ENCODE results near the gene RPS10.
"Not testable (repeated sequence)": the region's sequence is repeated elsewhere in the genome, so short reads cannot be mapped to it uniquely, and the experiment has no call there.

RPS10 gene

DNA sequence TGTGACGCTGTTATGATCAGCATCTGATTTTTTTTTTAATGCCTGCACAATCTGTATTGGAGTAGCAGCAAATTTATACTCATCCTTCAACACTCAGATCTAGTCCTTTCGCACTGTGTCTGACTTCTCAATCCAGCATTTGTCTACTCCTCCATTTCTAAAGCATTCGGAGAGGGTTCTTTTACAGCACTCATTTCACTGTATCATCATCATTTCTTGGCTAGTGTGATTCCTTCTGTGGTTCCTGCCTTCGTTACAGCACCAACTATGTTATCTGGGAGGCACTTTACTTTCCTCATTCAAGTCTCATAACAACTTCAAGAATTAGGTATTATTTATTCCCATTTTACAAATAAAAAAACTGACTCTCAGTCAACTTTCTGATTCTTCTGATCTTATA is 51.4 kb downstream of the RPS10 start:
- no peaks in the 10 kb centered on the region for H3K27me3 ChIP-seq (ENCODE audit: control insufficient read depth, insufficient read depth, low read length)
- H3K4me1 ChIP-seq (ENCODE audit: control insufficient read depth, insufficient read depth, low read length): no peaks in the 10 kb centered on the region

DNA sequence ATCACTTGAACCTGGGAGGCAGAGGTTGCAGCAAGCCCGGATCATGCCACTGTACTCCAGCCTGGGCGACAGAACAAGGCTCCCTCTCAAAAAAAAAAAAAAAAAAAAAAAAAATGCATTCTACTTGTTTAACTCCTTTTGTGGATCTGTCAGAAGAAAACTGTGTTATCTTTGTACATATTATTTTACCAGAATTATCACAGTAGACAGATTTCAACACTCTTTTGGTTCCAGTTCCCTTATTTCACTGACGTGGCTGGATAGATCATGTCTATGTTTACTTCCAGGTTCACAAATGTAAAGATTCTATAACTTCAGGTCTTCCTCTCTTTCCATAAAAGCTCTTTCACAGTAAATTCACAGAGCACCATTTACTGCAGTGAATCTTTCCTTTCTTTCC is 51.8 kb downstream of the RPS10 start:
- Histone ChIP-seq H3K9me3 (ENCODE audit: control insufficient read depth, low read length) (no peaks in the 10 kb centered on the region), H3K27me3 (ENCODE audit: control insufficient read depth, insufficient read depth, low read length) (no peaks in the 10 kb centered on the region), H3K4me3 (ENCODE audit: low read length) (no peak overlapping the region), H3K9ac (ENCODE audit: low read length) (no peak overlapping the region), H3K36me3 (ENCODE audit: control insufficient read depth, insufficient read depth, low read length) (no peaks in the 10 kb centered on the region), H3K4me1 (ENCODE audit: control insufficient read depth, insufficient read depth, low read length) (no peaks in the 10 kb centered on the region)

More for the DNA sequence above, 51.4 kb downstream of the RPS10 start:
- no peak overlapping the region for H3K9ac ChIP-seq (ENCODE audit: low read length)
- no peaks in the 10 kb centered on the region for H3K9me3 ChIP-seq (ENCODE audit: control insufficient read depth, low read length)
- no peaks in the 10 kb centered on the region for H3K36me3 ChIP-seq (ENCODE audit: control insufficient read depth, insufficient read depth, low read length)
- no peak overlapping the region for H3K4me3 ChIP-seq (ENCODE audit: low read length)

DNA sequence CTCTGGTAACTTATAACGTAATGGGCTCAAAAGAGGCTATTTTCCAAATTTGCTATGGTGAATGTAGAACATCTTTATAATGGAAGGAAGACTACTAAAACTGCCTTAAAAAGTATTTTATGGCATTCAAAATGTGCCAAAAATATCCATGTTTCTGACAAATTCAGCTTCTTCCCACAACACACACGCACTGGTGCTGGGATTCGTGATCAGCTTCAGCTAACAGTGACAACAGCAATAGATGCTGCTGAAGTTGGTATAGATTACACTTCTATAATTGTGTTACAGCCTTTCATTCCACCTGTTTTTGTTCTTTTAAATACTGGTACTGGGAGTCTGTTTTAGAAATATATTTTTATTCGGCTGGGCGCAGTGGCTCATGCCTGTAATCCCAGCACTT is 52.4 kb downstream of the RPS10 start:
- Histone ChIP-seq H3K9ac (ENCODE audit: low read length) (no peak overlapping the region), H3K4me1 (ENCODE audit: control insufficient read depth, insufficient read depth, low read length) (no peaks in the 10 kb centered on the region), H3K4me3 (ENCODE audit: low read length) (no peak overlapping the region), H3K9me3 (ENCODE audit: control insufficient read depth, low read length) (no peaks in the 10 kb centered on the region), H3K36me3 (ENCODE audit: control insufficient read depth, insufficient read depth, low read length) (no peaks in the 10 kb centered on the region), H3K27me3 (ENCODE audit: control insufficient read depth, insufficient read depth, low read length) (no peaks in the 10 kb centered on the region)

DNA sequence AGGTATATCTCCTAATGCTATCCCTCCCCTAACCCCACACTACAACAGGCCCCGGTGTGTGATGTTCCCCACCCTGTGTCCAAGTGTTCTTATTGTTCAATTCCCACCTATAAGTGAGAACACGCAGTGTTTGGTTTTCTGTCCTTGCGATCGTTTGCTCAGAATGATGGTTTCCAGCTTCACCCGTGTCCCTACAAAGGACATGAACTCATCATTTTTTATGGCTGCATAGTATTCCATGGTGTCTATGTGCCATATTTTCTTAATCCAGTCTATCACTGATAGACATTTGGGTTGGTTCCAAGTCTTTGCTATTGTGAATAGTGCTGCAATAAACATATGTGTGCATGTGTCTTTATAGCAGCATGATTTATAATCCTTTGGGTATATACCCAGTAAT is 54.0 kb downstream of the RPS10 start:
- not testable (repeated sequence) for H3K9ac ChIP-seq (ENCODE audit: low read length); H3K36me3 ChIP-seq (ENCODE audit: control insufficient read depth, insufficient read depth, low read length); H3K9me3 ChIP-seq (ENCODE audit: control insufficient read depth, low read length); H3K27me3 ChIP-seq (ENCODE audit: control insufficient read depth, insufficient read depth, low read length); H3K4me3 ChIP-seq (ENCODE audit: low read length); H3K4me1 ChIP-seq (ENCODE audit: control insufficient read depth, insufficient read depth, low read length)

DNA sequence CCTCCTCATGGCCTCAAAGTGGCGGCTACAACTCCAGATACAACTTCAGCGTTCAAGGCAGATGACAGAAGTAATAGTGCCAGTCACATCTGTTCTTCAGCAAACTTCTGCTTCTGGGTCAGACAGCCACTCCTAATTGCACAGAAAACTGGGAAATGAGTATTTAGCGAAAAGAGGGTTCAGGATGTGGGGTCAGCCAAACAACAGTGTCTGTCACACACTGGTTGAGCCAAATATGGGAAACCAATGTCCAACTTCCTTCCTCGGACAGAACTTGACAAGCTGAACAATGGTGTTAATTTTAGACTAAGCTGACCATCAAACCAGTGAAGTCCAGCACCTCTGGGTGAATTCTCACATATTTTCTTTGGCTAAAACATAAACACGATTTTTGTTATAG is 55.5 kb downstream of the RPS10 start:
- Histone ChIP-seq H3K36me3 (ENCODE audit: control insufficient read depth, insufficient read depth, low read length) (no peaks in the 10 kb centered on the region), H3K4me3 (ENCODE audit: low read length) (no peak overlapping the region), H3K27me3 (ENCODE audit: control insufficient read depth, insufficient read depth, low read length) (no peaks in the 10 kb centered on the region), H3K9ac (ENCODE audit: low read length) (no peak overlapping the region), H3K9me3 (ENCODE audit: control insufficient read depth, low read length) (no peaks in the 10 kb centered on the region), H3K4me1 (ENCODE audit: control insufficient read depth, insufficient read depth, low read length) (no peaks in the 10 kb centered on the region)

DNA sequence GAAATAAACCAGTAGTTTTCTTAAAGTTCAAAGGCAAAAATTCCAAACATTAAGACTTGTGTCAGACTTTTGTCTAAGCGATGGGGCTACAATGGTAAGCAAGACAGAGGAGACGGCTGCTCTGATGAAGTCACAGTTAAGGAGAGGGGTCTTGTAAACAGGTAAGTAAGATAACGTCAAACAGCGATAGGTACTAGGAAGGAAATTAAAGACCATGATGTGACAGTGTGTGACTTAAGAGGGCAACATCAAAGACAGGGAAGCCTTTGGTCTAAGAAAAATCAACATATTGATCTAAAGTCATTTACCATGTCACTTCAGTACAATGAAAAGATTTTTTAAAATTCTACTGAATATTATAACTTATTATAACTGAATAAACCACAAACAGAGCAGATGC is 56.5 kb downstream of the RPS10 start:
- Histone ChIP-seq H3K9ac (ENCODE audit: low read length) (no peak overlapping the region), H3K4me3 (ENCODE audit: low read length) (no peak overlapping the region), H3K4me1 (ENCODE audit: control insufficient read depth, insufficient read depth, low read length) (no peaks in the 10 kb centered on the region)

More for the DNA sequence above, 56.5 kb downstream of the RPS10 start:
- no peaks in the 10 kb centered on the region for H3K27me3 ChIP-seq (ENCODE audit: control insufficient read depth, insufficient read depth, low read length)
- H3K36me3 ChIP-seq (ENCODE audit: control insufficient read depth, insufficient read depth, low read length): no peaks in the 10 kb centered on the region
- H3K9me3 ChIP-seq (ENCODE audit: control insufficient read depth, low read length): no peaks in the 10 kb centered on the region
